GM12891 (cell line): ENCODE measurements around the gene MISP.

Experiments
- POLR2A ChIP-seq: IDR thresholded peaks from 2 replicates; pipeline ENCODE4 v1.6.1; 2011; ENCODE audit warnings: low read depth, low read length, control low read depth
- TAF1 ChIP-seq: IDR thresholded peaks from 2 replicates; pipeline ENCODE4 v1.6.1; 2011; ENCODE audit warnings: low read depth, low read length, control low read depth

DNA sequence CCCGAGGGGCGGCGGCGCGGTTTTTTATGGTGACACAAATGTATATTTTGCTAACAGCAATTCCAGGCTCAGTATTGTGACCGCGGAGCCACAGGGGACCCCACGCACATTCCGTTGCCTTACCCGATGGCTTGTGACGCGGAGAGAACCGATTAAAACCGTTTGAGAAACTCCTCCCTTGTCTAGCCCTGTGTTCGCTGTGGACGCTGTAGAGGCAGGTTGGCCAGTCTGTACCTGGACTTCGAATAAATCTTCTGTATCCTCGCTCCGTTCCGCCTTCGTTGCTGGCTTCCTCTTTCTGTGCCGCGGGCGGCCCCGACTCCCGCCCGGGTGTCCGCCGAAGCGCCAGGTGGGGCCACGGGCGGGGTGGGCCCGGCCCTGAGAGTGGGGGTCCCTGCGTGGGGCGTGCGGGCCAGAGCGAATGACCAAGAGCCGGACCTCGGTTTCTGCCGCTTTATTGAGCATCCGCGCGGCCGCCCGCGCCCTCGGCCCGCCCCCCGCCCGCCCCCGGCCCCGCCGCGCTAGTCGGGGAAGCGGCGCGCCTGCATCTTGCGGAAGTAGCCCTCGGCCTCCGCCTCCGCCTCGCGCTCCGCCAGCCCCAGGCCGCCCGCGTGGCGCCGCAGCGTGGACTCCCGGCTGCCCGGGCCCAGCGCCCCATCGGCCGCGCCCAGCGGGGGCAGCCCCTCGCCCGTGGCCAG is 61.3 kb downstream of the MISP start:
- TF ChIP-seq TAF1 = no peak
- TF ChIP-seq POLR2A = peak; percentile 40; the same call in 1 of the 2 replicates
